AG04449 (cell line): ENCODE results near the gene CCL17.

ENCODE experiments used
- CTCF ChIA-PET: fragments of 350-600 bp; formaldehyde crosslinking; extraction: SDS; loops from one replicate; lab custom pipeline; 2021; ENCODE audit warnings: antibody characterized with exemption; lab: Yijun Ruan, JAX
- POLR2A ChIA-PET: fragments of 400-600, 350-600 bp; formaldehyde crosslinking; extraction: SDS; loops from one replicate; lab custom pipeline; 2020; ENCODE audit warnings: antibody characterized with exemption, inconsistent platforms; lab: Yijun Ruan, JAX
- DNase-seq: peaks from one replicate; pipeline ENCODE4 v3.0.0-alpha.2; 2010; ENCODE audit warnings: low read depth, low spot score
- H3K4me3 ChIP-seq: 2 replicates; pipeline ENCODE4 v1.5.1; 2011; ENCODE audit warnings: low read depth, mild to moderate bottlenecking, control low read depth, low read length
- CTCF ChIP-seq: IDR thresholded peaks from one replicate; pipeline ENCODE4 v1.5.1; 2011; ENCODE audit warnings: mild to moderate bottlenecking, moderate library complexity, low read length, control low read depth, inconsistent platforms; ENCODE audit not compliant: insufficient read depth; ENCODE audit errors: missing control alignments

The CCL17 gene

GRCh38 chr16:57405097-57405496 lies 530 bp downstream of the CCL17 start:
- no peak for DNase-seq
- no peak overlapping the region for H3K4me3 ChIP-seq
- ChIA-PET POLR2A (no interaction called here), CTCF (interaction anchor here (0.8 to 3.8 kb wide), 6 partner anchors 10 to 104 kb away, joined by 3 to 56 read pairs (median 4); no protein-coding TSS in a partner anchor)
- TF ChIP-seq CTCF = no peak

- no peak for DNase-seq
- no peak for TF ChIP-seq CTCF
- POLR2A ChIA-PET = no interaction called here
- CTCF ChIA-PET = interaction anchor here (0.9 to 3.8 kb wide), 4 partner anchors 11 to 107 kb away, joined by 3 to 56 read pairs (median 4); no protein-coding TSS in a partner anchor
- H3K4me3 ChIP-seq = no peak overlapping the region
Measured at GRCh38 chr16:57406881-57407280, 2.3 kb downstream of the CCL17 start.

- no peak for TF ChIP-seq CTCF
- ChIA-PET CTCF (interaction anchor here (1.5 to 3.8 kb wide), 3 partner anchors 10 to 108 kb away, joined by 4 to 56 read pairs (median 15); no protein-coding TSS in a partner anchor), POLR2A (no interaction called here)
- H3K4me3 ChIP-seq = no peak overlapping the region
- DNase-seq = no peak
Measured at GRCh38 chr16:57407521-57408353, 3.2 kb downstream of the CCL17 start.

GRCh38 chr16:57409065-57409464 lies 4.5 kb downstream of the CCL17 start:
- TF ChIP-seq CTCF = no peak
- DNase-seq = no peak
- ChIA-PET POLR2A (no interaction called here), CTCF (interaction anchor here (1.4 to 3.0 kb wide), 3 partner anchors 10 to 107 kb away, joined by 4 to 15 read pairs (median 5); no protein-coding TSS in a partner anchor)
- no peak overlapping the region for H3K4me3 ChIP-seq

GRCh38 chr16:57409870-57410587 lies 5.5 kb downstream of the CCL17 start:
- no peak for TF ChIP-seq CTCF
- ChIA-PET CTCF (interaction anchor here (1.4 to 3.0 kb wide), 3 partner anchors 9 to 108 kb away, joined by 4 to 15 read pairs (median 5); no protein-coding TSS in a partner anchor), POLR2A (no interaction called here)
- no peak for DNase-seq
- H3K4me3 ChIP-seq = no peak overlapping the region
